Esophagus squamous epithelium (tissue), 4 donors: ENCODE measurements around the gene ASXL3.

ENCODE experiments used
- POLR2A ChIP-seq, 4 donors: fragments of 450-650 bp; IDR thresholded peaks; one replicate each; pipeline ENCODE4 v1.6.1; 2017; ENCODE audit warnings: antibody characterized with exemption in 4 of 4, mild to moderate bottlenecking in 4 of 4, moderate library complexity in 3 of 4
- TF ChIP-seq, protein P1 (sequence below), 6 experiments: fragments of 450-650 bp in 4 of 6; fragments of 200-600 bp in 2 of 6; sonication (generic) in 2 of 6; IDR thresholded peaks; one replicate each; pipeline ENCODE4 v1.5.1; 2016 to 2019; ENCODE audit warnings: antibody characterized with exemption in 6 of 6, mild to moderate bottlenecking in 4 of 6, moderate library complexity in 4 of 6

DNA sequence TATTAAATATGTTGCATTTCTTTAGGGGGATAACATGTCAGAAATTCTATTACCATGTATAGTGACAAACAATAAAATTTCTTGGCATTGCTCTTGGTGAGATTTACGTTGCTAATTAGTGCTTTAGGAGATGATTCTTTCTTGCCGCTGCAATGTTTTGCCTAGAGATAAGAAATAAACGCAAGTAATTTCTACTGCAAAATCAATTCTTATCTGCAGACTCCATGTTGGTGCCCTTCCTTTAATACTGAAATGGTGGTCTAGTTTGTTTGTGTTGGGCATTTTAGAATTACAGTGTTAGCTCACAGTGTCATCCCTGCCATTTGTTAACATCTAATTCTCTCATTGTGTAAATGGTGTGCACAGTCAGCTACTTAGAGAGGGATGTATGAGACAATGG is 34.6 kb downstream of the ASXL3 start:
- TF ChIP-seq, protein P1, sequence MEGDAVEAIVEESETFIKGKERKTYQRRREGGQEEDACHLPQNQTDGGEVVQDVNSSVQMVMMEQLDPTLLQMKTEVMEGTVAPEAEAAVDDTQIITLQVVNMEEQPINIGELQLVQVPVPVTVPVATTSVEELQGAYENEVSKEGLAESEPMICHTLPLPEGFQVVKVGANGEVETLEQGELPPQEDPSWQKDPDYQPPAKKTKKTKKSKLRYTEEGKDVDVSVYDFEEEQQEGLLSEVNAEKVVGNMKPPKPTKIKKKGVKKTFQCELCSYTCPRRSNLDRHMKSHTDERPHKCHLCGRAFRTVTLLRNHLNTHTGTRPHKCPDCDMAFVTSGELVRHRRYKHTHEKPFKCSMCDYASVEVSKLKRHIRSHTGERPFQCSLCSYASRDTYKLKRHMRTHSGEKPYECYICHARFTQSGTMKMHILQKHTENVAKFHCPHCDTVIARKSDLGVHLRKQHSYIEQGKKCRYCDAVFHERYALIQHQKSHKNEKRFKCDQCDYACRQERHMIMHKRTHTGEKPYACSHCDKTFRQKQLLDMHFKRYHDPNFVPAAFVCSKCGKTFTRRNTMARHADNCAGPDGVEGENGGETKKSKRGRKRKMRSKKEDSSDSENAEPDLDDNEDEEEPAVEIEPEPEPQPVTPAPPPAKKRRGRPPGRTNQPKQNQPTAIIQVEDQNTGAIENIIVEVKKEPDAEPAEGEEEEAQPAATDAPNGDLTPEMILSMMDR (IDR thresholded peaks at IDR 0.05): no peak
- TF ChIP-seq POLR2A (IDR thresholded peaks at IDR 0.05): no peak
